GM21723 (cell line): ENCODE measurements around the gene ADD2.

Experiments used
- ATAC-seq: cut with Tn5 transposase; IDR thresholded peaks from one replicate; pipeline ENCODE4 v1.9.1; 2021; ENCODE audit warnings: mild to moderate bottlenecking, moderate library complexity; ENCODE audit not compliant: unreplicated experiment

ADD2 gene

GRCh38 chr2:70607121-70607561, 160.9 kb downstream of the ADD2 start:
- no peak for ATAC-seq
